Uterus (tissue), 2 donors: ENCODE results near the gene MYH10.

Experiments used
- CTCF ChIP-seq, 4 experiments: fragments of 200-600 bp in 2 of 4; fragments of 450-650 bp in 2 of 4; sonication (generic) in 2 of 4; IDR thresholded peaks; one replicate each; pipeline ENCODE4 v1.5.1; 2016 to 2019; ENCODE audit warnings: antibody characterized with exemption in 4 of 4, mild to moderate bottlenecking in 2 of 4, moderate library complexity in 1 of 4
- POLR2A ChIP-seq, 2 donors: fragments of 450-650 bp; IDR thresholded peaks; one replicate each; pipeline ENCODE4 v1.6.1; 2016; ENCODE audit warnings: antibody characterized with exemption in 2 of 2, mild to moderate bottlenecking in 1 of 2, moderate library complexity in 1 of 2

GRCh38 chr17:8664456-8665126 is 34.1 kb upstream of the MYH10 start:
- TF ChIP-seq POLR2A (IDR thresholded peaks at IDR 0.05), result no peak
- TF ChIP-seq CTCF (IDR thresholded peaks at IDR 0.05), result no peak
